GM19240 (cell line): ENCODE measurements around the gene CCT8L2.
"Not testable (repeated sequence)": the region's sequence is repeated elsewhere in the genome, so short reads cannot be mapped to it uniquely, and the experiment has no call there.

Experiments used
- DNase-seq: peaks from one replicate; pipeline ENCODE4 v3.0.0; 2011; ENCODE audit warnings: low spot score; ENCODE audit not compliant: insufficient read length

CCT8L2 gene

GRCh38 chr22:16595251-16595650, 2.6 kb upstream of the CCT8L2 start:
- not testable (repeated sequence) for DNase-seq

DNA sequence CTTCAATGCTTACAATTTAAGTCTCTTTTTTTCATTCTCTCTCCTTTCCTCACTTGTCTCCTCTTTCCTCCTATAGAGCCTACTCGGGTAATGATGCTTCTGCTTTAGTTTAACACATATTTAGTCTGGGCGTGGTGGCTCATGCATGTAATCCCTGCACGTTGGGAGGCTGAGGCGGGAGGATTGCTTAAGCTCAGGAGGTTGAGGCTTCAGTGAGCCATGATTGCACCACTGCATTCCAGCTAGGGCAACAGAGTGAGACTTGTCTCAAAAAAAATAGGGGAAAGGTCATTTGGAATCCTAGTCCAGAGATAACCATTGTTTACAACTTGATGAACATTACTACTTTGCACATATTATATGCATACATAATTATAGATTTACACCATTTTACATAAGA, 1.4 kb upstream of the CCT8L2 start:
- no peak for DNase-seq

GRCh38 chr22:16592231-16592630, 379 bp downstream of the CCT8L2 start:
- not testable (repeated sequence) for DNase-seq

- not testable (repeated sequence) for DNase-seq
Measured at GRCh38 chr22:16591136-16591535, 1.5 kb downstream of the CCT8L2 start.

GRCh38 chr22:16586991-16587390, 5.6 kb downstream of the CCT8L2 start:
- no peak for DNase-seq

GRCh38 chr22:16586170-16586569, 6.4 kb downstream of the CCT8L2 start:
- no peak for DNase-seq

DNA sequence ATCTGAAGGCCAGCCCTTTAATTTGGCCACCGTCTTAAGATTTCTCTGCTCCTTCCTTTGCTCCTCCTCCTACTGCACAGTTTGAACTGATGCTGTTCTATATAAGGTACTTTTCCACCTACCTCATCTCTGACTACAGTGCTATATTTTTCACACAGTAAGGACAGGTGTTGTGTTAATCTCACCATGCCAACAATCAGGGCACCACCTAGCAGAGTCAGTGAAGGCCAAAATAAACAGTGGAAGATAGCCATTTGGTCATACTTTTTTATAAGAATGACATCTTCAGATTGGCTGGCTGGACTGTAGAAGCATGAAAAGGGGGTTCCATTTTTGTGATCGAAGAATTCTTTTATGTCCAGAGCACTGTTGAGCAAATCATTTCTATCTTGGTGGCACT, 11.7 kb downstream of the CCT8L2 start:
- DNase-seq: not testable (repeated sequence)

DNA sequence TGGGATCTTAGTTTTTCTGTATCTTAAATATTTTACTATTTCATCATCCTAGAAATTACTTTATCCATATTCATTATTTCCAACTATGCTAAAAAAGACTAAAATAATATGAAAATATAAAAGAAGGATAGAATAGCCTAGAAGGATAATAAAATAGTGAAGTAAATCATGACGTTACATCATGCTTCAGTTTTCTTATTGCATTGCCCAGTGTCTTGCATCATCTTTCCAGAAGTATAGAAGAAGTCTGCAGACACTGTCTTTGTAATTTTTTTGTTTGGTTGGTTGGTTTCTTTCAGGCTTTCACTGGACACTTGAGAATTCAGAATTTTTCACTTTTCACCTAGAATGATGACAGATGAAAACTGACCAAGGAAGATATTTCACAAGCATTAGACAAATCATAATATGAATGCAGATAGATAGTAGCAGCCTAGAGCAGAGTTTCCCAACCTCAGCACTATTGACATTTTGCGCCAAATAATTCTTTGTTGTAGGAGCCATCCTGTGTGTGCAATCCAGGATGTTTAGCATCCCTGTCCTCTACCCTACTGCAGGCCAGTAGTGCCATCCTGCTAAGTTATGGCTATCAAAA, 23.3 kb downstream of the CCT8L2 start:
- DNase-seq: not testable (repeated sequence)

DNA sequence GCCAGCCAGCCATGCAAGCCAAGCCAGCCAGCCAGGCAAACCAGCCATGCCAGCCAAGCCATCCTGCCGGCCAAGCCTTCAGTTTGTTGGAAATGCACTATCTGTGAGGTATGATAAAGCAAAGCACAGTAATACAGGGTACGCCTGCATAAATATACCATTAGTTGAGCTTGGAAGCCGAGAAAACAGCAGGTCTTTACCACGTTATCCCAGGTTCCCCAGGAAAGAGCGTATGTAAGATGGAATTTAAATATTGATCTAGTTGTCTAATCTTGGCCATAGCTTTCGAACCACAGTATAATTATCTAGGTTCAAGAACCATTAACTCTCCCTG, 24.2 kb downstream of the CCT8L2 start:
- no peak for DNase-seq

- DNase-seq: not testable (repeated sequence)
Measured at GRCh38 chr22:16567617-16568424, 24.8 kb downstream of the CCT8L2 start.

DNA sequence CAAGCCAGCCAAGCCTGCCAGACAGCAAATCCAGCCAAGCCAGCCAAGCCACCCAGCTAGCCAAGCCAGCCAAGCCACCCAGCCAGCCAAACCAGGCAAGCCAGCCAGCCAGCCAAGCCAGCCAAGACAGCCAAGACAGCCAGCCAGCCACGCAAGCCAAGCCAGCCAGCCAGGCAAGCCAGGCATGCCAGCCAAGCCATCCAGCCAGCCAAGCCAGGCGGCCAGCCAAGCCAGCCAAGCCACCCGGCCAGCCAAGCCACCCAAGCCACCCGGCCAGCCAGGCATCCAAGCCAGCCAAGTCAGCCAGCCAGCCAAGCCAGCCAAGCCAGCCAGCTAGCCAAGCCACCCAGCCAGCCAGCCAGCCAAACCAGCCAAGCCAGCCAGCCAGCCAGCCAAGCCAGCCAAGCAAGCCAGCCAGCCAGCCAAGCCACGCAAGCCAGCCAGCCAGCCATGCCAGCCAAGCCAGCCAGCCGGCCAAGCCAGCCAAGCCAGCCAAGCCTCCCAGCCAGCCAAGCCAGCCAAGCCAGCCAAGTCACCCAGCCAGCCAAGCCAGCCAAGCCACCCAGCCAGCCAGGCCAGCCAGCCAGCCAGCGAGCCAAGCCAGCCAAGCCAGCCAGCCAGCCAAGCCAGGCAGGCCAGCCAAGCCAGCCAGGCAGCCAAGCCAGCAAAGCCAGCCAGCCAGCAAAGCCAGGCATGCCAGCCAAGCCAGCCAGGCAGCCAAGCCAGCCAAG, 26.0 kb downstream of the CCT8L2 start:
- not testable (repeated sequence) for DNase-seq

- not testable (repeated sequence) for DNase-seq
Measured at GRCh38 chr22:16565585-16566420, 26.8 kb downstream of the CCT8L2 start.

DNA sequence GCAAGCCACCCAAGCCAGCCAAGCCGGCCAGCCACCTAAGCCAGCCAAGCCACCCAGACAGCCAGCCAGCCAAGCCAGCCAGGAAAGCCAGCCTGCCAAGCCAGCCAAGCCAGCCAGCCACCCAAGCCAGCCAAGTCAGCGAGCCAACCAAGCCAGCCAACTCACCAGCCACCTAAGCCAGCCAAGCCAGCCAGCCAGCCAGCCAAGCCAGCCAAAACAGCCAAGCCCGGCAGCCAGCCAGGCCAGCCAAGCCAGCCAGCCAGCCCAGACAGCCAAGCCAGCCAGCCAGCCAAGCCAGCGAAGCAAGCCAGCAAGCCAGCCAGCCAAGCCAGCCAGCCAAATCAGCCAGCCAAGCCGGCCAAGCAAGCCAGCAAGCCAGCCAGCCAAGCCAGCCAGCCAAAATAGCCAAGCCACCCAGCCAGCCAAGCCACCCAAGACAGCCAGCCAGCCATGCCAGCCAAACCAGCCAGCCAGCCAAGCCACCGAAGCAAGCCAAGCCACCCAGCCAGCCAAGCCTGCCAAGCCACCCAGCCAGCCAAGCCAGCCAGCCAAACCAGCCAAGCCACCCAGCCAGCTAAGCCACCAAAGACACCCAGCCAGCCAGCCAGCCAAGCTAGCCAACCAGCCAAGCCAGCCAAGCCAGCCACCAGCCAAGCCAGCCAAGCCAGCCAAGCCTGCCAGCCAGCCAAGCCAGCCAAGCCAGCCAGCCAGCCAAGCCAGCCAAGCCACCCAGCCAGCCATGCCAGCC, 27.6 kb downstream of the CCT8L2 start:
- DNase-seq: not testable (repeated sequence)

GRCh38 chr22:16563555-16564520, 28.8 kb downstream of the CCT8L2 start:
- no peak for DNase-seq

- no peak for DNase-seq
Measured at GRCh38 chr22:16562711-16563554, 29.7 kb downstream of the CCT8L2 start.

- DNase-seq: not testable (repeated sequence)
Measured at GRCh38 chr22:16561093-16561658, 31.4 kb downstream of the CCT8L2 start.

GRCh38 chr22:16560651-16561050, 32.0 kb downstream of the CCT8L2 start:
- not testable (repeated sequence) for DNase-seq

GRCh38 chr22:16559996-16560395, 32.6 kb downstream of the CCT8L2 start:
- not testable (repeated sequence) for DNase-seq
